K562 (cell line): ENCODE measurements around the gene HAPSTR1. TPM values are rescaled to one million over a fixed set of nuclear protein-coding genes. Genes with fewer than 3 reads are reported as not detected.

Experiments used
- ERF ChIP-seq: fragments of 450-650 bp; formaldehyde crosslinking; IDR thresholded peaks from 2 replicates; pipeline ENCODE4 v1.4.0; 2020; ENCODE audit warnings: mild to moderate bottlenecking, mixed read lengths
- ESRRA ChIP-seq: fragments of 450-650 bp; IDR thresholded peaks from 2 replicates; pipeline ENCODE4 v1.6.1; 2014; ENCODE audit warnings: low read depth, mild to moderate bottlenecking, moderate library complexity, borderline replicate concordance
- HEY1 ChIP-seq: fragments of 250-450 bp; sonication (Bioruptor Pico); IDR thresholded peaks from 2 replicates; pipeline ENCODE4 v1.5.0; 2020; ENCODE audit warnings: mild to moderate bottlenecking, moderate library complexity, borderline replicate concordance
- KLF1 ChIP-seq: fragments of 450-650 bp; IDR thresholded peaks from 2 replicates; pipeline ENCODE4 v1.6.1; 2016; ENCODE audit warnings: missing genetic modification characterization, missing compliant biosample characterization
- L3MBTL2 ChIP-seq: fragments of 450-650 bp; IDR thresholded peaks from 2 replicates; pipeline ENCODE4 v1.6.1; 2016; ENCODE audit warnings: mild to moderate bottlenecking, moderate library complexity
- MAFF ChIP-seq: IDR thresholded peaks from 2 replicates; pipeline ENCODE4 v1.6.1; 2012; ENCODE audit warnings: low read length, improper control_type of control experiment
- MAFK ChIP-seq: IDR thresholded peaks from 2 replicates; pipeline ENCODE4 v1.6.1; 2011; ENCODE audit warnings: low read length, improper control_type of control experiment
- YY1 ChIP-seq, 3 experiments: IDR thresholded peaks; 2 replicates each; pipeline ENCODE4 v1.6.1; 2011; ENCODE audit warnings: low read length in 2 of 3, mild to moderate bottlenecking in 2 of 3, moderate library complexity in 2 of 3, borderline replicate concordance in 1 of 3, control low read depth in 1 of 3, low read depth in 1 of 3; ENCODE audit not compliant: insufficient read depth in 3 of 3, insufficient replicate concordance in 2 of 3, control insufficient read depth in 1 of 3, insufficient read length in 1 of 3; ENCODE audit errors: extremely low read depth in 1 of 3
- ZNF239 ChIP-seq: fragments of 250-450 bp; sonication (Bioruptor Pico); IDR thresholded peaks from 2 replicates; pipeline ENCODE4 v1.4.0; 2020; ENCODE audit warnings: mild to moderate bottlenecking
- ZNF41 ChIP-seq: fragments of 250-450 bp; sonication (Bioruptor Pico); conservative IDR thresholded peaks from 2 replicates; pipeline ENCODE4 v1.4.0; 2020; ENCODE audit warnings: mild to moderate bottlenecking
- polyA plus RNA-seq, 8 experiments: library from polyadenylated mRNA; depleted of rRNA in 4 of 8; stranded (reverse) in 5 of 8; unstranded in 3 of 8; fragments of >200 nt; fragmentation: Nextera tagmentation in 2 of 8; fragmentation: Illumina TruSeq in 1 of 8; extraction: Ambion mirVana in 2 of 8; extraction: Trizol in 1 of 8; gene quantifications; 2 replicates each; pipeline versions ENCODE4 v1.2.1 to v1.2.3, GENCODE V29; 2011 to 2014; ENCODE audit warnings: inconsistent platforms in 1 of 8, missing spikeins in 1 of 8
- total RNA-seq, 7 experiments: library from RNA; depleted of rRNA in 6 of 7; stranded (reverse); fragments of >200 nt in 6 of 7; fragmentation: Illumina TruSeq in 2 of 7; extraction: Trizol in 2 of 7; gene quantifications; 2 replicates each; pipeline versions ENCODE4 v1.2.1 to v1.2.3, GENCODE V29; 2011 to 2021; ENCODE audit warnings: low replicate concordance in 1 of 7
- TF ChIP-seq, protein P1 (sequence below), 2 experiments: IDR thresholded peaks; 2 replicates each; pipeline ENCODE4 v1.6.1; 2011; ENCODE audit warnings: borderline replicate concordance in 1 of 2, control low read depth in 1 of 2, low read depth in 1 of 2, low read length in 1 of 2, mild to moderate bottlenecking in 1 of 2, mixed read lengths in 1 of 2, moderate library complexity in 1 of 2; ENCODE audit not compliant: insufficient read depth in 1 of 2, insufficient read length in 1 of 2, poor library complexity in 1 of 2, severe bottlenecking in 1 of 2; ENCODE audit errors: extremely low read depth in 1 of 2
- TF ChIP-seq, protein P2 (sequence below): fragments of 250-450 bp; sonication (Bioruptor Pico); IDR thresholded peaks from 2 replicates; pipeline ENCODE4 v1.4.0; 2020
- TF ChIP-seq, protein P3 (sequence below): fragments of 450-650 bp; formaldehyde crosslinking; conservative IDR thresholded peaks from 2 replicates; pipeline ENCODE4 v1.4.0; 2022; ENCODE audit warnings: mild to moderate bottlenecking, missing genetic modification characterization

HAPSTR1 gene
- total and polyA plus RNA-seq, 9 of the 15 experiments (the other 6 are each of a cell fraction or from before 2014, with no cell fraction given) = 10.8 to 67.9 (median 36.5) TPM

DNA sequence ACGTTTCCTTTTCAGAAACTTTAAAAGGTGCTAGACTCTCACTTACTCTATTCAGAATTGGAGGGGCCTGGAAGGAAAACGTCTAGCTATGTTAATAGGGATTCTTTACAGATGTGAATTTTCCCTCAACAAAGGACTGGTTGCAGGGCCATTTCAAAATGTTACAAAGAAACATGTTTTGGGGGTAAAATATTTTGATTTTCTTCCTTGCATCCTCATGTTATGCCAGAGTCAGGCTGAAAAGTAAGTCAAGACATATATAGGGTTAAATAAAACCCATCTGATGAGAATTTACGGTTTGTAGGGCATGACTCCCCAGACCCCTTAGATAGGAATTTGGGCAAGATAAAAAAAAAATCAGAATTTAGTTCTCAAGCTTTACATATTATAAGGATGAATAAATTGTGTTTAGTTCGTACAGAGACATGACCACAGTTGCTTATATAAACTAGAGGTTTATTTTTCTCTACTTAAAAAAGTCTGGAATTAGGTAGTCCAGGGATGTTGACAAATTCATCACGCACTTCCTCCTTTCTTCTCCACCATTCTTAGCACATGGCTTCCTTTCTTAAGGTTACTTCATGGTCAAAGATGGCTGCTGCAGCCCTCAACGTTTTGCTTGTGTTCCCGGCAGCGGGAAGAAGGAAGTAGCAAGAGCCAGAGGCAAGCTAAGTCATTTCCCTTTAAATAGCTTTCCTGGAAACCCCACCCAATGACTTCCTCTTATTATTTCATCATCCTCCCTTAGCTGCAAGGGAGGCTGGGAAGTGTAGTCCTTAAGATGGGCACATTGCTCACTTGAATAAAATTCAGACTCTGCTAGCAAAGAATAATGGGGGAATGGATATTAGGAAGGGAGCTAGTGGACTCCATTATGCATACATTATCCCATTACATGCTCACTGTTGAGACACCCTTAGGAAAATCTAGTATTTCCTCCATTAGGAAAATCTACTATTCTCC, 12.7 kb upstream of the HAPSTR1 start (continued):
- TF ChIP-seq, protein P1, sequence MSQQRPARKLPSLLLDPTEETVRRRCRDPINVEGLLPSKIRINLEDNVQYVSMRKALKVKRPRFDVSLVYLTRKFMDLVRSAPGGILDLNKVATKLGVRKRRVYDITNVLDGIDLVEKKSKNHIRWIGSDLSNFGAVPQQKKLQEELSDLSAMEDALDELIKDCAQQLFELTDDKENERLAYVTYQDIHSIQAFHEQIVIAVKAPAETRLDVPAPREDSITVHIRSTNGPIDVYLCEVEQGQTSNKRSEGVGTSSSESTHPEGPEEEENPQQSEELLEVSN (IDR thresholded peaks at IDR 0.05; ENCODE audit: borderline replicate concordance in 1 of 2, extremely low read depth in 1 of 2, insufficient read depth in 1 of 2, insufficient read length in 1 of 2, low read depth in 1 of 2, low read length in 1 of 2, poor library complexity in 1 of 2, severe bottlenecking in 1 of 2) = peak; percentile 71 to 84
- 0 out of 2 replicates have a peak, but pooled peaks have one; percentile 2 for TF ChIP-seq HEY1 (CRISPR knock-in tag)
- TF ChIP-seq ESRRA = peak; percentile 69; the same call in 1 of the 2 replicates
- TF ChIP-seq MAFF = peak; percentile 28; the same call in 1 of the 2 replicates
- TF ChIP-seq ZNF41 (CRISPR knock-in tag) = peak; percentile 85; the same call in 1 of the 2 replicates
- peak; percentile 91 for TF ChIP-seq KLF1 (tag)
- peak; percentile 73; the same call in 1 of the 2 replicates for TF ChIP-seq ERF
- TF ChIP-seq L3MBTL2 = peak; percentile 100
- peak; percentile 42; the same call in 1 of the 2 replicates for TF ChIP-seq MAFK
- TF ChIP-seq YY1 (IDR thresholded peaks at IDR 0.05; ENCODE audit: borderline replicate concordance in 1 of 3, control insufficient read depth in 1 of 3, extremely low read depth in 1 of 3, insufficient read depth in 3 of 3, insufficient read length in 1 of 3, insufficient replicate concordance in 2 of 3, low read depth in 1 of 3, low read length in 2 of 3) = peak; percentile 34 to 83 (median 70)
- TF ChIP-seq, protein P2, sequence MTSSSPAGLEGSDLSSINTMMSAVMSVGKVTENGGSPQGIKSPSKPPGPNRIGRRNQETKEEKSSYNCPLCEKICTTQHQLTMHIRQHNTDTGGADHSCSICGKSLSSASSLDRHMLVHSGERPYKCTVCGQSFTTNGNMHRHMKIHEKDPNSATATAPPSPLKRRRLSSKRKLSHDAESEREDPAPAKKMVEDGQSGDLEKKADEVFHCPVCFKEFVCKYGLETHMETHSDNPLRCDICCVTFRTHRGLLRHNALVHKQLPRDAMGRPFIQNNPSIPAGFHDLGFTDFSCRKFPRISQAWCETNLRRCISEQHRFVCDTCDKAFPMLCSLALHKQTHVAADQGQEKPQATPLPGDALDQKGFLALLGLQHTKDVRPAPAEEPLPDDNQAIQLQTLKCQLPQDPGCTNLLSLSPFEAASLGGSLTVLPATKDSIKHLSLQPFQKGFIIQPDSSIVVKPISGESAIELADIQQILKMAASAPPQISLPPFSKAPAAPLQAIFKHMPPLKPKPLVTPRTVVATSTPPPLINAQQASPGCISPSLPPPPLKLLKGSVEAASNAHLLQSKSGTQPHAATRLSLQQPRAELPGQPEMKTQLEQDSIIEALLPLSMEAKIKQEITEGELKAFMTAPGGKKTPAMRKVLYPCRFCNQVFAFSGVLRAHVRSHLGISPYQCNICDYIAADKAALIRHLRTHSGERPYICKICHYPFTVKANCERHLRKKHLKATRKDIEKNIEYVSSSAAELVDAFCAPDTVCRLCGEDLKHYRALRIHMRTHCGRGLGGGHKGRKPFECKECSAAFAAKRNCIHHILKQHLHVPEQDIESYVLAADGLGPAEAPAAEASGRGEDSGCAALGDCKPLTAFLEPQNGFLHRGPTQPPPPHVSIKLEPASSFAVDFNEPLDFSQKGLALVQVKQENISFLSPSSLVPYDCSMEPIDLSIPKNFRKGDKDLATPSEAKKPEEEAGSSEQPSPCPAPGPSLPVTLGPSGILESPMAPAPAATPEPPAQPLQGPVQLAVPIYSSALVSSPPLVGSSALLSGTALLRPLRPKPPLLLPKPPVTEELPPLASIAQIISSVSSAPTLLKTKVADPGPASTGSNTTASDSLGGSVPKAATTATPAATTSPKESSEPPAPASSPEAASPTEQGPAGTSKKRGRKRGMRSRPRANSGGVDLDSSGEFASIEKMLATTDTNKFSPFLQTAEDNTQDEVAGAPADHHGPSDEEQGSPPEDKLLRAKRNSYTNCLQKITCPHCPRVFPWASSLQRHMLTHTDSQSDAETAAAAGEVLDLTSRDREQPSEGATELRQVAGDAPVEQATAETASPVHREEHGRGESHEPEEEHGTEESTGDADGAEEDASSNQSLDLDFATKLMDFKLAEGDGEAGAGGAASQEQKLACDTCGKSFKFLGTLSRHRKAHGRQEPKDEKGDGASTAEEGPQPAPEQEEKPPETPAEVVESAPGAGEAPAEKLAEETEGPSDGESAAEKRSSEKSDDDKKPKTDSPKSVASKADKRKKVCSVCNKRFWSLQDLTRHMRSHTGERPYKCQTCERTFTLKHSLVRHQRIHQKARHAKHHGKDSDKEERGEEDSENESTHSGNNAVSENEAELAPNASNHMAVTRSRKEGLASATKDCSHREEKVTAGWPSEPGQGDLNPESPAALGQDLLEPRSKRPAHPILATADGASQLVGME = peak; percentile 63; the same call in 1 of the 2 replicates
- peak; percentile 82 for TF ChIP-seq ZNF239
- TF ChIP-seq, protein P3, sequence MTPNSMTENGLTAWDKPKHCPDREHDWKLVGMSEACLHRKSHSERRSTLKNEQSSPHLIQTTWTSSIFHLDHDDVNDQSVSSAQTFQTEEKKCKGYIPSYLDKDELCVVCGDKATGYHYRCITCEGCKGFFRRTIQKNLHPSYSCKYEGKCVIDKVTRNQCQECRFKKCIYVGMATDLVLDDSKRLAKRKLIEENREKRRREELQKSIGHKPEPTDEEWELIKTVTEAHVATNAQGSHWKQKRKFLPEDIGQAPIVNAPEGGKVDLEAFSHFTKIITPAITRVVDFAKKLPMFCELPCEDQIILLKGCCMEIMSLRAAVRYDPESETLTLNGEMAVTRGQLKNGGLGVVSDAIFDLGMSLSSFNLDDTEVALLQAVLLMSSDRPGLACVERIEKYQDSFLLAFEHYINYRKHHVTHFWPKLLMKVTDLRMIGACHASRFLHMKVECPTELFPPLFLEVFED (CRISPR knock-in tag) = 0 out of 2 replicates have a peak, but pooled peaks have one; percentile 60
